Measurements from ENCODE around the gene GALNT14.

The GALNT14 gene

DNA sequence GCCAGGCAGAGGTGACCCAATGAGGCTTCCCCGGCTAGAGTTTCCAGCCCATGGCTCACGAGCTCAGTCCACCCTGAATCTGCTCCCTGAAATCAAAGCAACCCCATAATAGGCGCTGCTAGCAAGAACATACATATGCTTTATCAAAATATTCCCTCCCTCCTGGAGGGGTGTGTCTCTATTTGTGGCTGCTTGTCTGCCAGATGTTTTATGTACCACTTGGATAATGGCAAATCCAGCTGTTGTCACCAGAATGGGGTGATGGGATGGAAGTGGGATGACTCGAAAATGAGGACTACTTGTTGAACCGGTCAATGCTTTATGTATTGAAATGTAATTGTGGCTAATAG lies 152.0 kb downstream of the GALNT14 start:
- no peak for TF ChIP-seq CTCF (IDR thresholded peaks at IDR 0.05; ENCODE audit: insufficient read depth, low read depth, low read length, missing control alignments)
- no peak overlapping the region for H3K4me3 ChIP-seq (ENCODE audit: low read depth, low read length)

DNA sequence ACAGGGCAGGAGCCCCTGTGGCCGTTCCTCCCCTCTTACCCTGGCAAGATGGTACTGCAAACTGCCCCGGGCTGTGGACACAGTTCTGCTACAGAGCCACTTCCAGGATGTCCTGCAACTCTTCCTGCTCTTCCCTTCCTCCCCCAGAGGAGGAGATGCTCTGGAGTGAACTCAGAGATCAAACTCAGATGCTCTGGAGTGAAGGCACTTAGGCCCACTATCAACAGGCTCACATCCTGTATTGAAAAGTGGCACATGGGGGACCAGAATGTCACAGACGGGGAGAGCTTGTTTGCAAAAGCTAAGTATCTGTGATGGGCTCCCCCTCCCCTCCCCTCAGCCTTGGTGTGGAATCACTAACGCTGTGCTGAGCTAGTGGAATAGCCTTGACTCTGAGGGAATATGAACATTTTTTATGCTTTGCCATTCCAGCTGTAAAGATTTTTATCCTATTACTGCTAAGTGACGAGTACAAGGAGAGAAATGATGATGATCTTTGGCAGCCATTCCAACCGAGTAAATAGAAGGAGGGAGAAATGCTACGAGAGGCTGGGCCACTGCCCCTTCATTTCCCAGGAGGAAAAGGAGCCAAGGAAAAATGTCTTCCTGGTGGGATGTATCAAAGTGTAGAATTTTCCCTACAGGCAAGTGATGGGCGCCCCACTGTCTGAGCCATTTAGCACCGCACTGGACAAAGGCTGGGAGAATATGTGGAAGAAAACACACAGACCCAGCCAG lies 152.6 kb downstream of the GALNT14 start:
- DNase-seq (ENCODE audit: low read depth), result no peak
- H3K4me3 ChIP-seq (ENCODE audit: low read depth, low read length), result no peak overlapping the region
- no peak for TF ChIP-seq CTCF (IDR thresholded peaks at IDR 0.05; ENCODE audit: insufficient read depth, low read depth, low read length, missing control alignments)

More for the DNA sequence above, 152.0 kb downstream of the GALNT14 start:
- no peak for DNase-seq (ENCODE audit: low read depth)

- DNase-seq (ENCODE audit: low read depth), result no peak
- no peak overlapping the region for H3K4me3 ChIP-seq (ENCODE audit: low read depth, low read length)
- no peak for TF ChIP-seq CTCF (IDR thresholded peaks at IDR 0.05; ENCODE audit: insufficient read depth, low read depth, low read length, missing control alignments)
Measured at GRCh38 chr2:30984148-30984547, 154.1 kb downstream of the GALNT14 start.

GRCh38 chr2:30981510-30981909 lies 156.7 kb downstream of the GALNT14 start:
- no peak for DNase-seq (ENCODE audit: low read depth)
- no peak for TF ChIP-seq CTCF (IDR thresholded peaks at IDR 0.05; ENCODE audit: insufficient read depth, low read depth, low read length, missing control alignments)
- H3K4me3 ChIP-seq (ENCODE audit: low read depth, low read length), result no peak overlapping the region

- no peak overlapping the region for H3K4me3 ChIP-seq (ENCODE audit: low read depth, low read length)
- DNase-seq (ENCODE audit: low read depth), result no peak
- TF ChIP-seq CTCF (IDR thresholded peaks at IDR 0.05; ENCODE audit: insufficient read depth, low read depth, low read length, missing control alignments), result no peak
Measured at GRCh38 chr2:30981096-30981495, 157.1 kb downstream of the GALNT14 start.

DNA sequence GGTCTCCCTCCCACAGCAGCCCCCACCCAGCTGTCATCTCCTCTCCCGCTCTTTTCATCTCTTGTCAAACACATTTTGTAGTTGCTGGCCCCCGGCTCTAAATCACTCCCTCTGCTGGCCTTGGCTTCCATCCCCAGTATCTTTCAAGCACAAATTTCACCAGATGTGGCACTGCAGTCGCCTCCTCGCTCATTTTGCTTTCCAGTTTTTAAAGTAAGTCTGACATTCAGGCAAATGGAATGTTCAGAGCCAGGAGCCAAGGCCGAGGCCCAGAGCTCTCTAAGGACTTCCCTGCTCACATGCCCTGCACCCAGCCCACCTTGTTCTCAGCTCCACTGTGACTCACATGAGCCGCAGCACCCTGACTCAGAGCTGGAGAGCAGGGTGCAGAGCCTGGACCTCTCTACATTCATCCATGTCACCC lies 158.4 kb downstream of the GALNT14 start:
- H3K4me3 ChIP-seq (ENCODE audit: low read depth, low read length), result no peak overlapping the region
- no peak for TF ChIP-seq CTCF (IDR thresholded peaks at IDR 0.05; ENCODE audit: insufficient read depth, low read depth, low read length, missing control alignments)
- no peak for DNase-seq (ENCODE audit: low read depth)

DNA sequence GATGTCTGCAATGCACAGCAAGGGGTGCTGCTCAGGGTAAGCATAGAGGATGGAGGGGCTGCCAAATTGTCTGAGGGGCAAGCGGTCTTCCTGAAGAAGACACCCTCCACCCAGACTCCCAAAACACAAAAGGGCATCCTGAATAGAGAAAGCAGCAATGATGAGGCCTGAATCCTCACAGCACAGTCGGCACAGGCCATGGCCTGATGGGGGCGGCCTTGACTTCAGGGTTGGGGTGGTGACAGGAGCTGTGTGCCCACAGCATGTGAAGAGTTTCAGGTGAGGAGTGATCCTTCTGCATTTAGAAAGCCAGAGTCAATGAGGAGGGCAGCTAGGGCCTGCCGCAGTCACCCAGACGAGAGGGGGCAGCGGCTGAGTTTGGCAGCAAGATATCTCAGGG lies 159.4 kb downstream of the GALNT14 start:
- DNase-seq (ENCODE audit: low read depth), result no peak
- TF ChIP-seq CTCF (IDR thresholded peaks at IDR 0.05; ENCODE audit: insufficient read depth, low read depth, low read length, missing control alignments), result no peak
- H3K4me3 ChIP-seq (ENCODE audit: low read depth, low read length), result no peak overlapping the region
